Endothelial cell of umbilical vein (primary cell): ENCODE measurements around the gene ZNF560. TPM values are rescaled to one million over a fixed set of nuclear protein-coding genes. Genes with fewer than 3 reads are reported as not detected.
"Not testable (repeated sequence)": the region's sequence is repeated elsewhere in the genome, so short reads cannot be mapped to it uniquely, and the experiment has no call there.

ENCODE experiments used
- BruUV-seq: library from RNA; stranded (reverse); fragments of 400-500 nt; replicated peaks from 2 replicates; lab custom pipeline; 2021; lab: Mats Ljungman, UMichigan
- CTCF ChIA-PET: fragments of 300-600, 350-600 bp; sonication (Branson Sonifier 250); formaldehyde crosslinking; loops from one replicate; lab custom pipeline; 2021; ENCODE audit warnings: antibody characterized with exemption, inconsistent platforms; lab: Charles Lee
- POLR2A ChIA-PET: fragments of 300-600, 350-600 bp; sonication (Branson Sonifier 250); formaldehyde crosslinking; loops from one replicate; lab custom pipeline; 2021; ENCODE audit warnings: antibody characterized with exemption, inconsistent platforms; lab: Charles Lee
- DNase-seq: peaks from one replicate; pipeline ENCODE4 v3.0.0-alpha.2; 2011; ENCODE audit warnings: low read depth, low spot score
- FAIRE-seq: peaks from 2 replicates; lab custom pipeline; 2011; peaks lifted over from hg19 to GRCh38; lab: Jason Lieb, UNC
- H2AFZ ChIP-seq: 2 replicates; pipeline ENCODE4 v1.6.0; 2012; ENCODE audit warnings: low read depth, low read length, control low read depth, inconsistent platforms
- H3K27ac ChIP-seq: 2 replicates; pipeline ENCODE4 v1.5.1; 2011; ENCODE audit warnings: low read depth, mild to moderate bottlenecking, control low read depth, low read length, moderate library complexity; ENCODE audit not compliant: insufficient read depth
- H3K27me3 ChIP-seq, 2 experiments: 2 replicates each; pipeline versions ENCODE4 v1.6.0 to v1.6.1; 2011; ENCODE audit warnings: low read length in 2 of 2, mixed read lengths in 1 of 2; ENCODE audit not compliant: control insufficient read depth in 2 of 2, insufficient read depth in 2 of 2
- H3K36me3 ChIP-seq, 2 experiments: 2 replicates in 1 of 2; 3 replicates in 1 of 2; pipeline ENCODE4 v1.5.1; 2011; ENCODE audit warnings: low read length in 2 of 2, mild to moderate bottlenecking in 1 of 2, moderate library complexity in 1 of 2; ENCODE audit not compliant: control insufficient read depth in 2 of 2, insufficient read depth in 2 of 2; ENCODE audit errors: extremely low read depth in 1 of 2
- H3K4me1 ChIP-seq: 3 replicates; pipeline ENCODE4 v1.5.1; 2011; ENCODE audit warnings: mild to moderate bottlenecking, low read length; ENCODE audit not compliant: control insufficient read depth, insufficient read depth; ENCODE audit errors: extremely low read depth
- H3K4me2 ChIP-seq: 2 replicates; pipeline ENCODE4 v1.6.1; 2011; ENCODE audit warnings: low read length, control low read depth, mixed read lengths; ENCODE audit not compliant: insufficient read depth
- H3K4me3 ChIP-seq, 3 experiments: fragments of 200-600 bp in 1 of 3; sonication (generic), shearing (Covaris generic) in 1 of 3; replicated peaks in 1 of 3; 2 replicates each; pipeline ENCODE4 v1.5.1; 2011 to 2016; ENCODE audit warnings: control low read depth in 3 of 3, low read length in 3 of 3, mild to moderate bottlenecking in 2 of 3, inconsistent platforms in 1 of 3, low read depth in 1 of 3, moderate library complexity in 1 of 3; ENCODE audit not compliant: insufficient read depth in 1 of 3
- H3K79me2 ChIP-seq: 2 replicates; pipeline ENCODE4 v1.6.0; 2012; ENCODE audit warnings: low read length, inconsistent platforms; ENCODE audit not compliant: control insufficient read depth, insufficient read depth
- H3K9ac ChIP-seq: replicated peaks from 2 replicates; pipeline ENCODE3; 2011; ENCODE audit warnings: low read length, control low read depth; ENCODE audit not compliant: insufficient read depth; ENCODE audit errors: extremely low read depth
- H3K9me1 ChIP-seq: replicated peaks from 3 replicates; pipeline ENCODE4 v1.6.0; 2011; ENCODE audit warnings: mild to moderate bottlenecking, low read length; ENCODE audit not compliant: control insufficient read depth, insufficient read depth; ENCODE audit errors: extremely low read depth
- H3K9me3 ChIP-seq: replicated peaks from 2 replicates; pipeline ENCODE4 v1.5.1; 2012; ENCODE audit warnings: low read length, inconsistent platforms; ENCODE audit not compliant: control insufficient read depth, insufficient read depth
- H4K20me1 ChIP-seq: replicated peaks from 2 replicates; pipeline ENCODE3; 2011; ENCODE audit warnings: mild to moderate bottlenecking, low read length; ENCODE audit not compliant: control insufficient read depth, insufficient read depth; ENCODE audit errors: extremely low read depth
- CTCF ChIP-seq, 2 donors: IDR thresholded peaks; 1 replicate in 1 of 2; 2 replicates in 1 of 2; pipeline ENCODE4 v1.5.1; 2011; ENCODE audit warnings: low read length in 2 of 2, mild to moderate bottlenecking in 2 of 2, moderate library complexity in 2 of 2, control low read depth in 1 of 2, inconsistent platforms in 1 of 2, low read depth in 1 of 2; ENCODE audit not compliant: insufficient read depth in 1 of 2; ENCODE audit errors: extremely low read depth in 1 of 2
- EZH2 ChIP-seq: IDR thresholded peaks from 2 replicates; pipeline ENCODE4 v1.6.1; 2012; ENCODE audit warnings: borderline replicate concordance, low read depth, mild to moderate bottlenecking, moderate library complexity, low read length, inconsistent platforms; ENCODE audit not compliant: severe bottlenecking
- FOS ChIP-seq: IDR thresholded peaks from 2 replicates; pipeline ENCODE4 v1.6.1; 2011; ENCODE audit warnings: mild to moderate bottlenecking, low read length, moderate library complexity, borderline replicate concordance; ENCODE audit not compliant: insufficient read depth
- GATA2 ChIP-seq: IDR thresholded peaks from 2 replicates; pipeline ENCODE4 v1.7.0; 2011; ENCODE audit warnings: low read depth, mild to moderate bottlenecking, moderate library complexity, mixed read lengths, low read length; ENCODE audit not compliant: insufficient read length, insufficient read depth
- JUN ChIP-seq: IDR thresholded peaks from 2 replicates; pipeline ENCODE4 v1.6.1; 2011; ENCODE audit warnings: borderline replicate concordance, low read depth; ENCODE audit not compliant: insufficient read length, insufficient read depth
- POLR2A ChIP-seq: IDR thresholded peaks from 2 replicates; pipeline ENCODE4 v1.6.1; 2012; ENCODE audit warnings: low read depth, mild to moderate bottlenecking, control low read depth, low read length
- POLR2AphosphoS5 ChIP-seq: IDR thresholded peaks from 2 replicates; pipeline ENCODE4 v1.6.1; 2012; ENCODE audit warnings: low read depth, mild to moderate bottlenecking, control low read depth, low read length, moderate library complexity; ENCODE audit not compliant: insufficient read depth
- dilution Hi-C: fragments of 300-500 bp; cut with MboI; formaldehyde crosslinking; loops from one replicate; pipeline ENCODE4 v1.15.0; 2019; ENCODE audit warnings: low sequenced_read_pairs; ENCODE audit not compliant: extremely low pct_ligation_motif_present
- intact Hi-C: fragments of 100-400 bp; cut with micrococcal nuclease; formaldehyde crosslinking; loops from one replicate; pipeline ENCODE4 v1.10.0; 2022
- polyA plus RNA-seq, 4 experiments: library from polyadenylated mRNA; depleted of rRNA in 3 of 4; stranded (reverse) in 3 of 4; unstranded in 1 of 4; fragments of >200 nt; gene quantifications; 2 replicates each; pipeline versions ENCODE4 v1.2.1 to v1.2.3, GENCODE V29; 2011 to 2012; ENCODE audit warnings: missing spikeins in 1 of 4
- total RNA-seq: library from RNA; stranded (reverse); gene quantifications from 2 replicates; pipeline ENCODE4 v1.2.3, GENCODE V29; 2021

The ZNF560 gene
- total and polyA plus RNA-seq, 2 donors (not counting 3 experiments of a cell fraction or from before 2014, with no cell fraction given): 0.06 TPM; not detected in 1

GRCh38 chr19:9547870-9548269 lies 49.5 kb upstream of the ZNF560 start:
- no TSS peak for BruUV-seq
- Histone ChIP-seq H3K4me1 (no peaks in the 10 kb centered on the region), H2AFZ (no peak overlapping the region), H3K4me2 (no peak overlapping the region), H3K9ac (no peak overlapping the region), H3K27ac (no peak overlapping the region), H3K27me3 (no peaks in the 10 kb centered on the region), H3K36me3 (no peaks in the 10 kb centered on the region), H3K4me3 (no peak overlapping the region), H4K20me1 (no peaks in the 10 kb centered on the region), H3K9me1 (no peaks in the 10 kb centered on the region), H3K9me3 (no peaks in the 10 kb centered on the region), H3K79me2 (no peaks in the 10 kb centered on the region)
- dilution Hi-C loops: no loop called here
- DNase-seq (no peak), FAIRE-seq (no peak)
- intact Hi-C loops: no loop called here
- TF ChIP-seq CTCF (IDR thresholded peaks at IDR 0.05; ENCODE audit: extremely low read depth in 1 of 2, insufficient read depth in 1 of 2, low read depth in 1 of 2, low read length in 2 of 2): no peak
- no peak for TF ChIP-seq EZH2
- no peak for TF ChIP-seq FOS
- no peak for TF ChIP-seq GATA2
- no peak for TF ChIP-seq JUN
- no peak for TF ChIP-seq POLR2AphosphoS5
- TF ChIP-seq POLR2A: no peak
- CTCF ChIA-PET: no interaction called here
- POLR2A ChIA-PET: no interaction called here

GRCh38 chr19:9541281-9541680 lies 42.9 kb upstream of the ZNF560 start:
- peaks cover 14% of the 10 kb centered on the region for H3K79me2 ChIP-seq
- H4K20me1 ChIP-seq, H3K27ac ChIP-seq, BruUV-seq, H3K4me1 ChIP-seq, H3K9ac ChIP-seq, dilution Hi-C loops, H2AFZ ChIP-seq, H3K36me3 ChIP-seq, intact Hi-C loops, DNase-seq, H3K9me1 ChIP-seq, H3K4me3 ChIP-seq, H3K4me2 ChIP-seq, H3K9me3 ChIP-seq, H3K27me3 ChIP-seq, FAIRE-seq, POLR2A ChIA-PET, CTCF ChIA-PET: not testable (repeated sequence)

- intact Hi-C loops: loop anchor here (2.0 kb wide), 2 partner anchors 27 to 45 kb away; partner anchors contain the start of gene ZNF121
- H3K4me3 ChIP-seq, H3K9ac ChIP-seq, H3K4me2 ChIP-seq, DNase-seq, POLR2A ChIA-PET, H3K27ac ChIP-seq, BruUV-seq, dilution Hi-C loops, H2AFZ ChIP-seq, H3K9me3 ChIP-seq, FAIRE-seq, H3K4me1 ChIP-seq, CTCF ChIA-PET, H4K20me1 ChIP-seq, H3K27me3 ChIP-seq, H3K36me3 ChIP-seq, H3K9me1 ChIP-seq: not testable (repeated sequence)
- peaks cover 19% of the 10 kb centered on the region for H3K79me2 ChIP-seq
These were observed 41.5 kb upstream of the ZNF560 start for GRCh38 chr19:9539921-9540320.
